WI38 (cell line): ENCODE data around the gene EGFLAM.

Source experiments
- H3K4me3 ChIP-seq: 2 replicates; pipeline ENCODE4 v1.5.1; 2011; ENCODE audit warnings: low read depth, mild to moderate bottlenecking, control low read depth, low read length
- TF ChIP-seq, protein P1 (sequence below): IDR thresholded peaks from 2 replicates; pipeline ENCODE4 v1.5.1; 2012; ENCODE audit warnings: low read depth, mild to moderate bottlenecking, control low read depth, low read length

Gene EGFLAM

DNA sequence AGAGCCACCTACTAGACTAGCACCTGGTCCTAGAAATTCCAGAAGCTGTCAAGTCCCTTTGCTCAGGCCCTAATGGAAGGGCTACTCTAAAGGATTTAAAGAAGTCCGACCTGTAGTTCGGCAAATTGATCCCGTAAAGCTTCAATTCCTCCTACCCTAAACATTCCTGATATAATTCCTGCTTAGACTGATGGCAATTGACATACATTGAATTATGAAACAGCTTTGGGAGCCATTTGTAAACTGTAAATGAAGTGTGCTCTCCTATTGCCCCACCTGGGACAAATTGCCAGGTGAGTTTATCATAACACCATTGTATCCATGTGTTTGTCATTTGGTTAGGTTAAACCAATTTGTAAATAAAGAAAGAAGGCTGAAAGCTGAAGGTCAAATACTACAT lies 104.4 kb downstream of the EGFLAM start:
- no peak overlapping the region for H3K4me3 ChIP-seq
- TF ChIP-seq, protein P1, sequence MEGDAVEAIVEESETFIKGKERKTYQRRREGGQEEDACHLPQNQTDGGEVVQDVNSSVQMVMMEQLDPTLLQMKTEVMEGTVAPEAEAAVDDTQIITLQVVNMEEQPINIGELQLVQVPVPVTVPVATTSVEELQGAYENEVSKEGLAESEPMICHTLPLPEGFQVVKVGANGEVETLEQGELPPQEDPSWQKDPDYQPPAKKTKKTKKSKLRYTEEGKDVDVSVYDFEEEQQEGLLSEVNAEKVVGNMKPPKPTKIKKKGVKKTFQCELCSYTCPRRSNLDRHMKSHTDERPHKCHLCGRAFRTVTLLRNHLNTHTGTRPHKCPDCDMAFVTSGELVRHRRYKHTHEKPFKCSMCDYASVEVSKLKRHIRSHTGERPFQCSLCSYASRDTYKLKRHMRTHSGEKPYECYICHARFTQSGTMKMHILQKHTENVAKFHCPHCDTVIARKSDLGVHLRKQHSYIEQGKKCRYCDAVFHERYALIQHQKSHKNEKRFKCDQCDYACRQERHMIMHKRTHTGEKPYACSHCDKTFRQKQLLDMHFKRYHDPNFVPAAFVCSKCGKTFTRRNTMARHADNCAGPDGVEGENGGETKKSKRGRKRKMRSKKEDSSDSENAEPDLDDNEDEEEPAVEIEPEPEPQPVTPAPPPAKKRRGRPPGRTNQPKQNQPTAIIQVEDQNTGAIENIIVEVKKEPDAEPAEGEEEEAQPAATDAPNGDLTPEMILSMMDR = no peak

DNA sequence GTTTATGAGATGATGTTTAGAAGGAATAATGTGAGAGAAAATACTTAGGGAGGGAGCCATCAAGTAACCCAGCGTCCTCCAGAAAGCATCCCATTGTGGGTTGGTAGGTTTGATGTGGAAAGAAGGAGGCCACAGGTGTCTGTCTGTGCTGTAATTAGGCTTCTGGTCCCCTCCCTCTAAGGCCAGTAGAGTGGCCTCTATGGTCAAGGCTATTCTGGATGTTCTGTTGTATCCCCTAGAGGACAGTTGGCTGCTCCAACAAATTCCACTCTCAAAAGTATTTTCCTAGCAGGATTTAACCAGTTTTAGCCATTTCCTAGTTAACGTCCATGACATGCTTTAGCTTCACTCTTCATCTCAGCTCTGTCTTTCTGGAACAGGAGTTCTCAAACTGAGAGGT lies 106.5 kb downstream of the EGFLAM start:
- H3K4me3 ChIP-seq = no peak overlapping the region
- TF ChIP-seq, protein P1 = no peak

DNA sequence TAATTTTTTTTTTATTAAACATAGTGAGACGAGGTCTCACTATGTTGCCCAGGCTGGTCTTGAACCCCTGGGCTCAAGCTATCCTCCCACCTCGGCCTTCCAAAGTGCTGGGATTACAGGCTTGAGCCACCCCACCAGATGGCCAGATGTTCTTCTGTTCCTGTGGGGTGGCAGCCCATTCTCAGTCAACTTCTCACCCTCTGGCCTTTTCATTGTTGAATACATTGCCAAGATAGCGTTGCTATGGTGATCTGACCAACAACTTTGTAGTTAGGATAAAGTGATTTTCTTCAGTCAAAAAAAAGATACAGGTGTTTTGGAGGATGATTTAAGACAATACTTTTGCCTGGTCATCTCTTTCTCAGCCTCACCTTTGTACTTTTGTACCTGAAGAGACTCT lies 109.1 kb downstream of the EGFLAM start:
- TF ChIP-seq, protein P1 = no peak
- no peak overlapping the region for H3K4me3 ChIP-seq

DNA sequence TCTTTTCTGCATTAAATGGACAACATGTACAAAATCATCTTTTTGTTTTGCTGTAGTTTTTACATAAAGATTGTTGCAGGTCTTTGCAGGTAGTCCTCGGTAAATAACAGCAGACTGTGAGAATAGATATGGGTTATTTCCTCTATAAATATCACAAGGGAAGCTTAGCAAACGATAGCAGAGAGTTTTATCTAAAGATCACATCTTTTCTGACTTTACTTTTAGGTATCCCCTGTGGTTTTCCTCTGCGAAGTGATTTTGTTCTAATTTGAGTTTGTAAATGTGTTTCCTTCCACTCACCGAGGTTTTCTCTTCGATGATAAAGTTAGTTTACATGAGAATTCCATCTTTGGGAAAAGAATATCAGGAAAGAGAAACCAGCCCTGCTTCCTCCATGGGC lies 109.6 kb downstream of the EGFLAM start:
- no peak overlapping the region for H3K4me3 ChIP-seq
- TF ChIP-seq, protein P1 = no peak

DNA sequence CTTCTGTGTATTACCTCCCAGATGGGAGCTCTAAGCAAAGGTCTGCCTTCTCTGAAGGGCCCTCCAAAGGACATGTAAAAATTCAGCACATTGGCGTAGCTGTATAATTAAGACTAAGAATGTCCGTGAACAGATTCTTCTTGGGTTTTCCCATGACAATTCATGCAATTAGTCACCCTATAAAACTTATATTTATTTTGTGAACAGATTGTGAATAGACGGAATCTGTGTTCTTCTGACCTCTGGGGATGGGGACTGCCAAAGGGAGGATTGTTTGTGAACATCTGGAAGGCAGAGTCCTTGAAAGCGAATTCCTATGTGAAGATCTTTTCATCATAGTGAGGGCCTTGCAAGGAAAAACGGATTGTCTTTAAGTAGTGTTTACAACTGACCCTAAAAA lies 111.3 kb downstream of the EGFLAM start:
- H3K4me3 ChIP-seq = no peak overlapping the region
- TF ChIP-seq, protein P1 = no peak

DNA sequence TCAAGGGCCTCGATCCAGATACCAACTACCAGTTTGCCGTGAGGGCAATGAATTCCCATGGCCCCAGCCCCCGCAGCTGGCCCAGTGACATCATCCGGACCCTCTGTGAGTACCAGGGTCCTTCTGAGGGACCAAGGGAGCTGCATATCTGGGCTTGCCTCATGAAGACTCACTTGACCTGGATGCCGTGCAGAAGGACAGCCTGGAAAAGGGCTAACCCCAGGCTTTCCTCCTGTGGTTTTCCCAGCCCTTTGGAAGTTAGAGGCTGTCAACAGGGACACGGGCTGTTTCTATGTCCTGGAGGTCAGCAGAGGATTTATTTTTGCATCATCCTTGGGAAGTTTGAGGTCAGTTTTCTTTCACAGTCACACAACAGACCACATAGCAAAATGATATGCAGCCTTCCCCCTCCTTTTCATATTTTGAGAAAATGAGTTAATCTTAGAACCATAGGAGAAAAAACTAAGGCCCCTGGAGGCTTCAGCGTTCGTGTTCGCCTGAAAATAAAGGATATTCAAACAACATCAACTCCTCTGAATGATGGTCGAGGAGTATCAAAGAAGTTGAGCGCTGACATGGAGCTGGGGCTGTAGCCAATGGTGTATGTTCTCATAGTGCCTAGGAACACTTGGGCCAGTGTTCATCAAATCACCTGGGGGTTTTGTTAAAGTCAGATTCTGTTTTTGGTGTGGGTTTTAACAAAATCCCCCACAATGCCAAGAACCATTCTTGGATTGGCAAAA lies 112.2 kb downstream of the EGFLAM start:
- no peak overlapping the region for H3K4me3 ChIP-seq
- TF ChIP-seq, protein P1 = no peak

DNA sequence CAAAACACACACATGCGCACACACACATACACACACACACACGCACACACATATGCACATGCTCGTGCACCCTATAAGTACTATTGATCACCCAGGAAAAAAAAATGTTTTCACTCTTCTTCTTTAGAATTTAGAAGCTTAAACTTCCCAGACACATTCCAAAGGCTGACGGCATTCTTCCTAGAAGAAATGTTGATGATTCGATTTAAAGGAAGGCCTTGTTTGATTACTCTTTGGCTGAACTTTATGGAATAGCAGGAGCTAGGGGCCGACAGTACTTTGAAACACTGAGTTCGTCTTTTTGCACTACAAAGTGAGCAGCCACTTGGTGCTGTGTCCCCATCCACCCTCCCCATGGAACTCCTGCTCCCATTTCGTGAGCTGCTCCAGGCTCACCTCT lies 113.2 kb downstream of the EGFLAM start:
- TF ChIP-seq, protein P1 = no peak

More for the DNA sequence above, 113.2 kb downstream of the EGFLAM start:
- H3K4me3 ChIP-seq = no peak overlapping the region
